ENCODE data around the gene TEX28.
"Not testable (repeated sequence)": the region's sequence is repeated elsewhere in the genome, so short reads cannot be mapped to it uniquely, and the experiment has no call there.

The TEX28 gene

DNA sequence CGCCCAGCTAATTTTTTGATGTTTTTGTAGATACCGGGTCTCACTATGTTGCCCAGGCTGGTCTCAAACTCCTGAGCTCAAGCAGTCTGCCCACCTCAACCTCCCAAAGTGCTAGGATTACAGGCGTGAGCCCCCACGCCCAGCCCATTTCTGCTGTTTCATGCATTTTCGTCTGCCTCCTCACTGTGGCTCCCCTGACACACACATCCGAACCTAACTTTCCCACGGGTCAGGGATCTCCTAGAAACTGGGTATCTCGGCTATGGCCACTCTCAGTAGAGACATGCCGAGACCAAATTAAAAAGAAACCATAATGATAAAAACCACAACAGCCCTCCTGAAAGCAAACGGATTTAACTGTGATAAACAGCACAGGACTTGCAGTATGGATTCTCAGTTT lies 46.8 kb downstream of the TEX28 start:
- H3K27ac ChIP-seq (ENCODE audit: low read length, poor library complexity, severe bottlenecking); H2BK5ac ChIP-seq (ENCODE audit: low read depth, low read length, poor library complexity, severe bottlenecking); H3K36me3 ChIP-seq (ENCODE audit: control insufficient read depth in 1 of 2, insufficient read depth in 2 of 2, low read depth in 1 of 2, low read length in 2 of 2); H2AFZ ChIP-seq (ENCODE audit: low read depth, low read length); H3K4me1 ChIP-seq (ENCODE audit: control insufficient read depth, insufficient read depth, low read depth, low read length); H3K14ac ChIP-seq (ENCODE audit: low read length in 2 of 2); H3K4me3 ChIP-seq (ENCODE audit: insufficient read depth in 1 of 2, low read depth in 1 of 2, low read length in 2 of 2); H3K27me3 ChIP-seq (ENCODE audit: control insufficient read depth in 1 of 2, insufficient read depth in 1 of 2, low read length in 2 of 2); H3K9me3 ChIP-seq (ENCODE audit: control insufficient read depth, low read length); H3K4ac ChIP-seq (ENCODE audit: low read depth in 1 of 2, low read length in 2 of 2); H3K9ac ChIP-seq (ENCODE audit: low read length); H3K23ac ChIP-seq (ENCODE audit: low read length in 2 of 2); H2BK120ac ChIP-seq (ENCODE audit: low read depth, low read length); H2BK12ac ChIP-seq (ENCODE audit: low read length in 2 of 2); H3K18ac ChIP-seq (ENCODE audit: low read depth in 1 of 2, low read length in 2 of 2); H4K8ac ChIP-seq (ENCODE audit: low read length); H3K4me2 ChIP-seq (ENCODE audit: low read length, poor library complexity, severe bottlenecking); DNase-seq; H2BK15ac ChIP-seq (ENCODE audit: low read depth, poor library complexity, severe bottlenecking); H2AK5ac ChIP-seq (ENCODE audit: low read length, severe bottlenecking); H4K91ac ChIP-seq (ENCODE audit: low read length); H3K79me1 ChIP-seq (replicated peaks; ENCODE audit: low read length, poor library complexity, severe bottlenecking): not testable (repeated sequence)
- whole genome bisulfite sequencing: no CpG with 5 or more reads among the region's 10 CpGs

DNA sequence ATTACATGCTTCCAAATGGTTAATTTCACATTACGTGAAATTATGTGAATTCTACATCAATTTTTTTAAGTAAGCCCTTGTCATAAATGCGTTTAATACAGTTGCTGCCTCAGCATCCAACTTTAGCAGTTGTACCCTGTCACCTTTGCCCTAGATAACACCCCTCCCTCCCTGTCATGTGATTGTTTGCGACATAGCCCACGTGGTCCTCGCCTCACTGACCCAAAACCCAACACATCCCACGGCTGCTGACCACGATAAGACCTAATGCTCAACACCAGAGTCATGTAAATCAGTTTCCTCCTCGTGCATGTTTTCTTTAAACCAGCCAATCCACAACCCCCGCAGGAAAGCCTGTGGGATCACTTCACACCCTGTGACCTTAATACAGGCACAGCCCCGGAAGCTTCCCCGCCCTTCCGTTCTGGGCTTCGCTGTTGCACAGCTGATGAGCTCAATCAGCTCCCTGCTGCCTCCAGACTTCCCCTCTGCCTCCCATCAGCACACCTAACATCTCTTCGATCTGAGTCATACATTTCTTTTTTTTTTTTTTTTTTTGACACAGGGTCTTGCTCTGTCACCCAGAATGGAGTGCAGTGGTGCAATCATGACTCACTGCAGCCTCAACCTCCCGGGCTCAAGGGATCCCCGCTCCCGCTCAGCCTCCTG lies 47.4 kb downstream of the TEX28 start:
- no CpG with 5 or more reads among the region's 17 CpGs for WGBS
- H3K4ac ChIP-seq (ENCODE audit: low read depth in 1 of 2, low read length in 2 of 2); H3K18ac ChIP-seq (ENCODE audit: low read depth in 1 of 2, low read length in 2 of 2); H2BK15ac ChIP-seq (ENCODE audit: low read depth, poor library complexity, severe bottlenecking); H3K9me3 ChIP-seq (ENCODE audit: control insufficient read depth, low read length); DNase-seq; H3K9ac ChIP-seq (ENCODE audit: low read length); H3K4me1 ChIP-seq (ENCODE audit: control insufficient read depth, insufficient read depth, low read depth, low read length); H3K23ac ChIP-seq (ENCODE audit: low read length in 2 of 2); H3K27me3 ChIP-seq (ENCODE audit: control insufficient read depth in 1 of 2, insufficient read depth in 1 of 2, low read length in 2 of 2); H2BK5ac ChIP-seq (ENCODE audit: low read depth, low read length, poor library complexity, severe bottlenecking); H3K4me2 ChIP-seq (ENCODE audit: low read length, poor library complexity, severe bottlenecking); H3K4me3 ChIP-seq (ENCODE audit: insufficient read depth in 1 of 2, low read depth in 1 of 2, low read length in 2 of 2); H3K27ac ChIP-seq (ENCODE audit: low read length, poor library complexity, severe bottlenecking); H4K8ac ChIP-seq (ENCODE audit: low read length); H3K14ac ChIP-seq (ENCODE audit: low read length in 2 of 2); H2BK120ac ChIP-seq (ENCODE audit: low read depth, low read length); H4K91ac ChIP-seq (ENCODE audit: low read length); H3K79me1 ChIP-seq (replicated peaks; ENCODE audit: low read length, poor library complexity, severe bottlenecking); H2AFZ ChIP-seq (ENCODE audit: low read depth, low read length); H2AK5ac ChIP-seq (ENCODE audit: low read length, severe bottlenecking); H2BK12ac ChIP-seq (ENCODE audit: low read length in 2 of 2); H3K36me3 ChIP-seq (ENCODE audit: control insufficient read depth in 1 of 2, insufficient read depth in 2 of 2, low read depth in 1 of 2, low read length in 2 of 2): not testable (repeated sequence)

DNA sequence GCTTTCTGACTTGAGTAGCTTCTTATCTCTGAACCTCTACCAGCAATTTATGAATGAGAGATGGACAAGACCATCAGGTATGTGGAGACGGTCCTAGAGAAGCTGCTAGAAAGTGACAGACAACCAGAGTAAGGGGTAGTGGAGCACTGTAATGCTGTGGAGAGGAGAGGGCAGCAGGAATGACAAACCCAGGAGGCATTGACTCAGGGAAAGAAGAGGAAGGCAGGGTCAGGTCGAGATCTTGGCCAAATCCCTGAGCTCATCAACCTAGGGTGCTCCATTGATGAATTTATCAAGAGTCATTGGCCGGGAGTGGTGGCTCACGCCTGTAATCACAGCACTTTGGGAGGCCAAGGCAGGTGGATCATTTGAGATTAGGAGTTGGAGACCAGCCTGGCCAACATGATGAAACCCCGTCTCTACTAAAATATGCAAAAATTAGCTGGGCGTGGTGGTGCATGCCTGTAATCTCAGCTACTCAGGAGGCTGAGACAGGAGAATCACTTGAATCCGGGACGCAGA lies 54.9 kb downstream of the TEX28 start:
- not testable (repeated sequence) for H4K91ac ChIP-seq (ENCODE audit: low read length); H2BK120ac ChIP-seq (ENCODE audit: low read depth, low read length); H2BK5ac ChIP-seq (ENCODE audit: low read depth, low read length, poor library complexity, severe bottlenecking); H3K9ac ChIP-seq (ENCODE audit: low read length); H3K4me2 ChIP-seq (ENCODE audit: low read length, poor library complexity, severe bottlenecking); H3K79me1 ChIP-seq (replicated peaks; ENCODE audit: low read length, poor library complexity, severe bottlenecking); H3K18ac ChIP-seq (ENCODE audit: low read depth in 1 of 2, low read length in 2 of 2); DNase-seq; H4K8ac ChIP-seq (ENCODE audit: low read length); H3K23ac ChIP-seq (ENCODE audit: low read length in 2 of 2); H2AFZ ChIP-seq (ENCODE audit: low read depth, low read length); H2BK12ac ChIP-seq (ENCODE audit: low read length in 2 of 2); H3K4ac ChIP-seq (ENCODE audit: low read depth in 1 of 2, low read length in 2 of 2); H3K14ac ChIP-seq (ENCODE audit: low read length in 2 of 2); H3K27ac ChIP-seq (ENCODE audit: low read length, poor library complexity, severe bottlenecking); H3K27me3 ChIP-seq (ENCODE audit: control insufficient read depth in 1 of 2, insufficient read depth in 1 of 2, low read length in 2 of 2); H3K9me3 ChIP-seq (ENCODE audit: control insufficient read depth, low read length); H3K4me3 ChIP-seq (ENCODE audit: insufficient read depth in 1 of 2, low read depth in 1 of 2, low read length in 2 of 2); H3K4me1 ChIP-seq (ENCODE audit: control insufficient read depth, insufficient read depth, low read depth, low read length); H2AK5ac ChIP-seq (ENCODE audit: low read length, severe bottlenecking); H3K36me3 ChIP-seq (ENCODE audit: control insufficient read depth in 1 of 2, insufficient read depth in 2 of 2, low read depth in 1 of 2, low read length in 2 of 2); H2BK15ac ChIP-seq (ENCODE audit: low read depth, poor library complexity, severe bottlenecking)
- WGBS: 91% methylated on average over 4 of the region's 8 CpGs

DNA sequence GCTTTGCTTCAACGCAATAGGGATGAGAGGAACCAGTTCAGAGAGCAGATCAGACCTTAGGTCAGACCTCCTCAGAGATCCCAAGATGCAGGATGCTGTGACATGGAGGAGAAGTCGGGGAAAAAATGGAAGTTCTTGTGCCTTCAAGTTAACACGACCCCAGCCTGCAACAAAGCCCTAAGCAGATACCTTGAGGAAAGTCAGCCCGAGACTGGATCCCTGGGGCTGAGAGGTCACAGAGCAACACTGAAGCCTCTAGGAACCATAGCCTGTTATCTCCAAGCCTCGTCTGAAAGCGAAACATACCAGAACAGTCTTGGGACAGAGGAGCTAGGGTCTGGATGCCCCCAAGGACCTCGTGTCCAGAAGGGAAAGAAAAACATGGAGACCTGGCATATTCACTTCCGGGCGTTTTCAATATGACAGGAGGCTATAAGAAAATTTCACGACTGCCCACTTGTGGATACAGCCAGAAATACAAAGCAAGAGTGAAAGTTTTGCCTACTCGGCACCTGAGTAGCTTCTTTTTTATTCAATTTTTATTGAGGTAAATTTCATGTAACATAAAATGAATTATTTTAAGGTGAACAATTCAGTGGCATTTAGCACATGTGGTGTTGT lies 55.9 kb downstream of the TEX28 start:
- not testable (repeated sequence) for H4K8ac ChIP-seq (ENCODE audit: low read length); H2AK5ac ChIP-seq (ENCODE audit: low read length, severe bottlenecking); H3K4me3 ChIP-seq (ENCODE audit: insufficient read depth in 1 of 2, low read depth in 1 of 2, low read length in 2 of 2); H3K4me2 ChIP-seq (ENCODE audit: low read length, poor library complexity, severe bottlenecking); H3K4ac ChIP-seq (ENCODE audit: low read depth in 1 of 2, low read length in 2 of 2); H2BK12ac ChIP-seq (ENCODE audit: low read length in 2 of 2); H3K9ac ChIP-seq (ENCODE audit: low read length); H2BK5ac ChIP-seq (ENCODE audit: low read depth, low read length, poor library complexity, severe bottlenecking); H3K23ac ChIP-seq (ENCODE audit: low read length in 2 of 2); H2BK15ac ChIP-seq (ENCODE audit: low read depth, poor library complexity, severe bottlenecking); H3K79me1 ChIP-seq (replicated peaks; ENCODE audit: low read length, poor library complexity, severe bottlenecking); H3K36me3 ChIP-seq (ENCODE audit: control insufficient read depth in 1 of 2, insufficient read depth in 2 of 2, low read depth in 1 of 2, low read length in 2 of 2); H3K18ac ChIP-seq (ENCODE audit: low read depth in 1 of 2, low read length in 2 of 2); H2BK120ac ChIP-seq (ENCODE audit: low read depth, low read length); DNase-seq; H3K9me3 ChIP-seq (ENCODE audit: control insufficient read depth, low read length); H4K91ac ChIP-seq (ENCODE audit: low read length); H3K27me3 ChIP-seq (ENCODE audit: control insufficient read depth in 1 of 2, insufficient read depth in 1 of 2, low read length in 2 of 2); H3K4me1 ChIP-seq (ENCODE audit: control insufficient read depth, insufficient read depth, low read depth, low read length); H3K27ac ChIP-seq (ENCODE audit: low read length, poor library complexity, severe bottlenecking); H3K14ac ChIP-seq (ENCODE audit: low read length in 2 of 2); H2AFZ ChIP-seq (ENCODE audit: low read depth, low read length)
- WGBS: 100% methylated on average over 3 of the region's 11 CpGs
